Stimulated activated CD4-positive, alpha-beta T cell treated with anti-CD3 and anti-CD28 coated beads, Interleukin-12 subunit alpha, Interleukin-12 subunit beta, amount 100 ng/mL, for 4 hours (primary cell): ENCODE measurements around the gene SLF1.

Experiments
- DNase-seq: peaks from one replicate; pipeline ENCODE4 v3.0.0-alpha.2; 2020

SLF1 gene

GRCh38 chr5:94667937-94668336, 49.5 kb downstream of the SLF1 start:
- DNase-seq = no peak

- DNase-seq = no peak
Observed at GRCh38 chr5:94670726-94671125, 52.3 kb downstream of the SLF1 start.

- no peak for DNase-seq
Observed at GRCh38 chr5:94672746-94673145, 54.3 kb downstream of the SLF1 start.

GRCh38 chr5:94674490-94675382, 56.3 kb downstream of the SLF1 start:
- DNase-seq = no peak

- DNase-seq = no peak
Observed at GRCh38 chr5:94675965-94676618, 57.6 kb downstream of the SLF1 start.

GRCh38 chr5:94682814-94683520, 64.5 kb downstream of the SLF1 start:
- DNase-seq = no peak

- no peak for DNase-seq
Observed at GRCh38 chr5:94689908-94690307, 71.4 kb downstream of the SLF1 start.

GRCh38 chr5:94690778-94691177, 72.3 kb downstream of the SLF1 start:
- DNase-seq = no peak

- no peak for DNase-seq
Observed at GRCh38 chr5:94691291-94691690, 72.8 kb downstream of the SLF1 start.

GRCh38 chr5:94691949-94692348, 73.5 kb downstream of the SLF1 start:
- DNase-seq = no peak

GRCh38 chr5:94692581-94692980, 74.1 kb downstream of the SLF1 start:
- no peak for DNase-seq

- no peak for DNase-seq
Observed at GRCh38 chr5:94693043-94693822, 74.8 kb downstream of the SLF1 start.

GRCh38 chr5:94693845-94694370, 75.4 kb downstream of the SLF1 start:
- no peak for DNase-seq

GRCh38 chr5:94694671-94695070, 76.2 kb downstream of the SLF1 start:
- DNase-seq = no peak

GRCh38 chr5:94698197-94698596, 79.7 kb downstream of the SLF1 start:
- DNase-seq = no peak

- DNase-seq = no peak
Observed at GRCh38 chr5:94699562-94699961, 81.1 kb downstream of the SLF1 start.

GRCh38 chr5:94700592-94700991, 82.1 kb downstream of the SLF1 start:
- no peak for DNase-seq

GRCh38 chr5:94702729-94703128, 84.3 kb downstream of the SLF1 start:
- DNase-seq = no peak

- no peak for DNase-seq
Observed at GRCh38 chr5:94705427-94705826, 87.0 kb downstream of the SLF1 start.

- DNase-seq = no peak
Observed at GRCh38 chr5:94707359-94707758, 88.9 kb downstream of the SLF1 start.

- no peak for DNase-seq
Observed at GRCh38 chr5:94709277-94709676, 90.8 kb downstream of the SLF1 start.

- no peak for DNase-seq
Observed at GRCh38 chr5:94711785-94712184, 93.3 kb downstream of the SLF1 start.

GRCh38 chr5:94715768-94716167, 97.3 kb downstream of the SLF1 start:
- no peak for DNase-seq
